GM18498 (cell line): Measurements from ENCODE around the gene CATSPER3.

Source experiments
- ATAC-seq: cut with Tn5 transposase; IDR thresholded peaks from one replicate; pipeline ENCODE4 v1.9.1; 2021; ENCODE audit warnings: mild to moderate bottlenecking, moderate library complexity; ENCODE audit not compliant: unreplicated experiment

CATSPER3 gene

DNA sequence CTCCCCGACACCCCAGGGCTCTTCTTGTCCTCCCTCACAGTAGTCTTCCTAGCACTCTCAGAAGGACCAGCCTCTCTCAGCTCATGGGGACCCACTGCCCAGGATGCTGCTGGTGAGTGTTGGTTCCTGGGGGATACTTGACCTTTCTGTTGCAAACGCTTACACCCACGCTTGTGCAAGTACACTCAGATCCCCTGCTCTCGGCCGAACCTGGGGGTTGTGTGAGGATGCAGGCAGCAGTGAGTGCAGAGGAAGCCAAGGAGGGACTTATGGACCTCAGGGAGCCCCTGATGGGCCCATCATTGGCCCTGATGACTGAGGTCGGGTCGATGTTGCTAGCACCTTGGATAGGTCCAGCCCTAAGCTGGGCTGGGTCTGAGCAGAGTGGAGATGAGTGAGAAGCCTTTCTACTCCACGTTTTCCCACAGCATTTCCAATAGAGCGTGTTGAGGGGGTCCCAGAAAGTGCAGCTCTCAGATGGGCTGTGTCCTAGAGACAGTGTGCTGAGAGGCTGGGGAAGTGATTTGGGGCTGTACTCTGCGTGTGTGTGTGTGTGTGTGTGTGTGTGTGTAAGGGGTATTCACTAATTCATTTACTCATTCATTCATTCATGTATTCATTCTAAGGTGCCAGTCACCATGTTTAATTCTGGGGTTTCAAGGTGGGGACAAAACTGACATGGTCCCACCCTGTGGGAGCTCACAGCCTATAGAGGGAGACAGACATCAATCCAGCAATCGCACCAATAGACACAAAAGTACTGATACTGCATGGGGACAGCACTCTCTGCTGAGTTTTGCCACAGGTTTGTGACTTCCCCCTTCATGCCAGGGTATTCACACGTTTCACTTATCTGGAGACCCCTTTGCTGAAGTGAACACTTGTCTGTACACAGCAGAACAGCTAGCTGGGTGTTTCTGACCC is 91.6 kb downstream of the CATSPER3 start:
- ATAC-seq, result no peak

DNA sequence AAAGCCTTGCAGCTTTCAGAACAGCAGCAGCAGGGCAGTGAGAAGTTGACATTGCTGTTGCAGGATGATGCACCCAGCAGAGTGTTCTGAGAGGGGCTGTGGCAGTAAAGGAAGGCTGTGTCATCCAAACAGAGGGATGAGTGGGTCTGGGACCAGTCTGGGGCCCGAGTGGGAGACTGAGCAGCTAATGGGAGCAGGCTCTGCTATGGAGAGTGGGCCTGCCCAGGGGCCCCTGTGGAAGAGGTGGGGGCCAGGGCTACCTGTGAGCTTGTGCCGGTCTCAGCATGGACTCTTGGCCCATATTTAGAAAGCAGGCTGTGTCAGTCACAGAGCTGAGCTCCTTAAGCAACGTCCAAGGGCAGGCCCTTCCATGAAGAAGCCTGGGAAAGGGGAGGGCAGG is 92.3 kb downstream of the CATSPER3 start:
- no peak for ATAC-seq

DNA sequence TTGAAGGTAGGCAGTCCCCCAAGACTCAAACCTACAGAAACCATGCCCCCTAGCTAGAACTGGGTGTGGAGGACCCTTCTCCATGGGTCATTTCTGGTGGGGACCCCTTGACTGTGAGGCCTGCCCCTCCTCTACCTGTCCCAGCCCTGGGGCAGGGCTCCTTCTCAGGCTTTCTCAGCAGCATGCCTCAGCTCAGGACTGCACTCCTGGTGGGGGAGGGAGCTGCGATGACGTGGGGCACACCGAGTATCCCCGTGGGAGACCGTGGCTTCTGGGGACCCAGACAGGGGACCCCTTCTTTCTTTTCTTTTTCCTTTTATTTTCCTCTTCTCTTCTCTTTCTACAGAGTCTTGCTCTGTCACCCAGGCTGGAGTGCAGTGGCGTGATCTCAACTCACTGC is 93.3 kb downstream of the CATSPER3 start:
- no peak for ATAC-seq
